Tibial nerve (tissue), 3 donors: ENCODE data around the gene MRO.

Experiments used
- CTCF ChIP-seq, 5 experiments: fragments of 200-600 bp in 3 of 5; fragments of 450-650 bp in 2 of 5; sonication (generic) in 3 of 5; IDR thresholded peaks; one replicate each; pipeline ENCODE4 v1.5.1; 2016 to 2019; ENCODE audit warnings: antibody characterized with exemption in 5 of 5, mild to moderate bottlenecking in 3 of 5, moderate library complexity in 2 of 5
- POLR2A ChIP-seq, 2 donors: fragments of 450-650 bp; IDR thresholded peaks; one replicate each; pipeline ENCODE4 v1.6.1; 2017; ENCODE audit warnings: antibody characterized with exemption in 2 of 2, mild to moderate bottlenecking in 2 of 2, moderate library complexity in 2 of 2

GRCh38 chr18:50853863-50854271, 34.1 kb upstream of the MRO start:
- TF ChIP-seq CTCF (IDR thresholded peaks at IDR 0.05) = no peak
- TF ChIP-seq POLR2A (IDR thresholded peaks at IDR 0.05) = no peak
